Measurements from ENCODE around the gene MDN1.
A peak's percentile ranks its signal among the peaks of the same experiment; 100 is the strongest.
"Not testable (repeated sequence)": the region's sequence is repeated elsewhere in the genome, so short reads cannot be mapped to it uniquely, and the experiment has no call there.

Gene MDN1

DNA sequence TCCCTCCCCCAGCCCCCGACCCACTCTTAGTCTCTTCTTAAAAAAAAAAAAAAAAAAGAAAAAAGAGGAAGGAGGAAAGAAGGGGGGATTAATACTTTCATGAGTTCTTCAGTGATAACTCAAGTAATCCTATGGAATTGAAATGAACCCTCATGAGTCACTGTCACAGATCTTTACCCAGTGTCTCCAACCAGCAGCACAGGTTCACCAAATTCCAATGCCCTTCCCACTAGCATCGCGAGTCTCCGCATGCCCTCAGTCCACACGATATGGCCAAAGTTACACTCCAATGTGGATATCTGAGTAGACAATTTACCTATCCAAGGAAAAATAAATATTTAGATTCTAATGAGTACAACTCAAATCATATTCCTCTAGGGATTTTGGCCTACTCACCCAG lies 74.5 kb downstream of the MDN1 start:
- Histone ChIP-seq H3K4me3 (ENCODE audit: severe bottlenecking) (no peak overlapping the region), H3K4me1 (ENCODE audit: insufficient read depth, poor library complexity, severe bottlenecking) (peaks cover 9% of the 10 kb centered on the region), H3K9me3 (ENCODE audit: severe bottlenecking) (no peaks in the 10 kb centered on the region), H3K27ac (ENCODE audit: poor library complexity, severe bottlenecking) (peak overlapping the region; percentile 23), H3K36me3 (ENCODE audit: low read depth) (peaks cover 88% of the 10 kb centered on the region), H3K27me3 (ENCODE audit: insufficient read depth, poor library complexity, severe bottlenecking) (no peaks in the 10 kb centered on the region)
- no peak for DNase-seq (ENCODE audit: low spot score)
- TF ChIP-seq, protein P1, sequence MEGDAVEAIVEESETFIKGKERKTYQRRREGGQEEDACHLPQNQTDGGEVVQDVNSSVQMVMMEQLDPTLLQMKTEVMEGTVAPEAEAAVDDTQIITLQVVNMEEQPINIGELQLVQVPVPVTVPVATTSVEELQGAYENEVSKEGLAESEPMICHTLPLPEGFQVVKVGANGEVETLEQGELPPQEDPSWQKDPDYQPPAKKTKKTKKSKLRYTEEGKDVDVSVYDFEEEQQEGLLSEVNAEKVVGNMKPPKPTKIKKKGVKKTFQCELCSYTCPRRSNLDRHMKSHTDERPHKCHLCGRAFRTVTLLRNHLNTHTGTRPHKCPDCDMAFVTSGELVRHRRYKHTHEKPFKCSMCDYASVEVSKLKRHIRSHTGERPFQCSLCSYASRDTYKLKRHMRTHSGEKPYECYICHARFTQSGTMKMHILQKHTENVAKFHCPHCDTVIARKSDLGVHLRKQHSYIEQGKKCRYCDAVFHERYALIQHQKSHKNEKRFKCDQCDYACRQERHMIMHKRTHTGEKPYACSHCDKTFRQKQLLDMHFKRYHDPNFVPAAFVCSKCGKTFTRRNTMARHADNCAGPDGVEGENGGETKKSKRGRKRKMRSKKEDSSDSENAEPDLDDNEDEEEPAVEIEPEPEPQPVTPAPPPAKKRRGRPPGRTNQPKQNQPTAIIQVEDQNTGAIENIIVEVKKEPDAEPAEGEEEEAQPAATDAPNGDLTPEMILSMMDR (IDR thresholded peaks at IDR 0.05; ENCODE audit: poor library complexity, severe bottlenecking), result no peak
- peak; percentile 40; the same call in 1 of the 3 replicates for ATAC-seq (ENCODE audit: low read depth)

DNA sequence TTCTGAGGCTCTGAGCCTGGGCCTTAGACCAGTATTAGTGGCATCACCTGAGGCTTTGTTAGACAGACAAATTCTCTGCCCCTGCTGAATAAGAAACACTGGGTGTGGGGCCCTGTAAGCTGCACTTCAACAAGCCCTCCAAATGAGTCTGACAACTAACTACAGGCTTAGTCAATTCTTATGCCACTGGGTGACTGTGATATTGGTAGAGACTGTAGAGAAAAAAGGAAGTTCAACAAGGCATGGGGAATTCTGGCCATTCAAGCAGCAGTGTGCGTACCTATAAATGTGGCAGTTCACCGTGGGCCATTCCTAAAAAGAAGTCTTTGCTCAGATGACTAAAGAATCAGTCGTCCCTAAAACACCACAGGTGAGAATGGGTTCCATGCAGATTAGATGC lies 82.7 kb downstream of the MDN1 start:
- no peak overlapping the region for H3K4me3 ChIP-seq (ENCODE audit: severe bottlenecking)
- H3K9me3 ChIP-seq (ENCODE audit: severe bottlenecking), result no peaks in the 10 kb centered on the region
- ATAC-seq (ENCODE audit: low read depth) (no peak), DNase-seq (ENCODE audit: low spot score) (no peak)
- TF ChIP-seq, protein P1 (IDR thresholded peaks at IDR 0.05; ENCODE audit: poor library complexity, severe bottlenecking), result no peak
- no peaks in the 10 kb centered on the region for H3K4me1 ChIP-seq (ENCODE audit: insufficient read depth, poor library complexity, severe bottlenecking)
- peaks cover 86% of the 10 kb centered on the region for H3K36me3 ChIP-seq (ENCODE audit: low read depth)
- H3K27ac ChIP-seq (ENCODE audit: poor library complexity, severe bottlenecking), result no peak overlapping the region
- H3K27me3 ChIP-seq (ENCODE audit: insufficient read depth, poor library complexity, severe bottlenecking), result no peaks in the 10 kb centered on the region

DNA sequence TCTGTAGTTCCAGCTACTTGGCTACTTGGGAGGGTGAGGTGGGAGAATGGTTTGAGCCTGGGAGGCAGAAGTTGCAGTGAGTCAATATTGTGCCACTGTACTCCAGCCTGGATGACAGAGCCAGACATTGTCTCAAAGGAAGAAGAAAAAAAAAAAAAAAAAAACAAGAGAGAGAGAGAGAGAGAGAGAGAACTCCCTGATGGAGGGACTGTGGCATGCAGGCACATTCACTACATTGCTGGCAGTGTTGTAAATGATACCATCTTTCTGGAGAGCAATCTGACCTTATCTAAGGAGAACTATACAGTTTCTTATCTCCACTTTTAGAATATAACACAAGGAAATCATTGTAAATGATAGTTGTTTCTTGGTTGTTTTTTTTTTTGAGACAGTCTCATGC lies 85.1 kb downstream of the MDN1 start:
- H3K9me3 ChIP-seq (ENCODE audit: severe bottlenecking), result no peaks in the 10 kb centered on the region
- DNase-seq (ENCODE audit: low spot score), result no peak
- H3K27me3 ChIP-seq (ENCODE audit: insufficient read depth, poor library complexity, severe bottlenecking), result no peaks in the 10 kb centered on the region
- H3K4me1 ChIP-seq (ENCODE audit: insufficient read depth, poor library complexity, severe bottlenecking), result no peaks in the 10 kb centered on the region
- peaks cover 83% of the 10 kb centered on the region for H3K36me3 ChIP-seq (ENCODE audit: low read depth)
- H3K4me3 ChIP-seq (ENCODE audit: severe bottlenecking), result no peak overlapping the region
- no peak for ATAC-seq (ENCODE audit: low read depth)
- H3K27ac ChIP-seq (ENCODE audit: poor library complexity, severe bottlenecking), result no peak overlapping the region
- TF ChIP-seq, protein P1 (IDR thresholded peaks at IDR 0.05; ENCODE audit: poor library complexity, severe bottlenecking), result no peak

DNA sequence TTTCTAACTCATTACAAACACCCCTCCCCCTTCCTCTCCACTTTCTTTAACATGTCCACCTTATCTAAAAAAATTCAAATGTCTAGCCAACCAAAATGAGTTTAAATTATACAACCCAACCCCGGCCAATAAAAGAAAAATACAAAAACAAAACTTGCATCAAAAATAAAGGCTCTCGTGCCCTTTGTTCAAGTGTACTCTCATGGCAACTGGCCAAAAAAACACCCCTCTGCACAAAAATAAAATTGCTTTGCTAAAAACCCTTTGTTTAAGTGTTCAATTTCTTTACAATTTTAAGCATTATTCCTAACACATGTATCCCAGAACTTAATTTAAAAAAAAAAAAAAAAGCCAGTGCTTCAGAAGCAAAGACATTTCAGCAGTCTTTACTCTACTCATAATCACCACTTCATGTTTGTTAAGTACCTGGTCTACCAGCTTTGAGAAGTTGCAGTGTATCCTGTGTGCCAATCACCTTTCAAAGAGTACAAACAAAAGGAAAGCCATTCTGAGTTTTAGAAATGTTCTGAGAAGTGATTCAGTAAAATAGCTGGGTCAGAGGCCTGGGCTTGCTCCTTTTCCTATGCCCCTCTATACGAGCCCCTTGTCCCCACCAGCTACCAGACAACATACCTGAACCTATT lies 87.5 kb downstream of the MDN1 start:
- H3K27me3 ChIP-seq (ENCODE audit: insufficient read depth, poor library complexity, severe bottlenecking), result no peaks in the 10 kb centered on the region
- TF ChIP-seq, protein P1 (IDR thresholded peaks at IDR 0.05; ENCODE audit: poor library complexity, severe bottlenecking), result no peak
- no peaks in the 10 kb centered on the region for H3K4me1 ChIP-seq (ENCODE audit: insufficient read depth, poor library complexity, severe bottlenecking)
- H3K36me3 ChIP-seq (ENCODE audit: low read depth), result peaks cover 78% of the 10 kb centered on the region
- H3K27ac ChIP-seq (ENCODE audit: poor library complexity, severe bottlenecking), result no peak overlapping the region
- DNase-seq (ENCODE audit: low spot score) (no peak), ATAC-seq (ENCODE audit: low read depth) (no peak)
- no peaks in the 10 kb centered on the region for H3K9me3 ChIP-seq (ENCODE audit: severe bottlenecking)
- H3K4me3 ChIP-seq (ENCODE audit: severe bottlenecking), result no peak overlapping the region

DNA sequence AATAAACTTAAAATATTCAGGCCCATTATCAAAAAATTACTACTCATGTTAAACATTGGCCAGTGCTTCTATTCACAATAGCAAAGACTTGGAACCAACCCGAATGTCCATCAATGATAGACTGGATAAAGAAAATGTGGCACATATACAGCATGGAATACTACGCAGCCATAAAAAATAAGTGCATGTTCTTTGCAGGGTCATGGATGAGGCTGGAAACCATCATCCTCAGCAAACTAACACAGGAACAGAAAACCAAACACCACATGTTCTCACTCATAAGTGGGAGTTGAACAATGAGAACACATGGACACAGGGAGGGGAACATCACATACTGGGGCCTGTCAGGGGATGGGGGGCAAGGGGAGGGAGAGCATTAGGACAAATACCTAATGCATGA lies 88.3 kb downstream of the MDN1 start:
- peaks cover 83% of the 10 kb centered on the region for H3K36me3 ChIP-seq (ENCODE audit: low read depth)
- ATAC-seq (ENCODE audit: low read depth); H3K27me3 ChIP-seq (ENCODE audit: insufficient read depth, poor library complexity, severe bottlenecking); H3K4me3 ChIP-seq (ENCODE audit: severe bottlenecking); H3K27ac ChIP-seq (ENCODE audit: poor library complexity, severe bottlenecking); H3K9me3 ChIP-seq (ENCODE audit: severe bottlenecking); H3K4me1 ChIP-seq (ENCODE audit: insufficient read depth, poor library complexity, severe bottlenecking); DNase-seq (ENCODE audit: low spot score): not testable (repeated sequence)
